Cortex of kidney (tissue), 1 donor: Measurements from ENCODE around the gene ABI3.

Experiments
- DNase-seq: peaks from one replicate; lab custom pipeline; 2025; lab: John Stamatoyannopoulos, UW

ABI3 gene

DNA sequence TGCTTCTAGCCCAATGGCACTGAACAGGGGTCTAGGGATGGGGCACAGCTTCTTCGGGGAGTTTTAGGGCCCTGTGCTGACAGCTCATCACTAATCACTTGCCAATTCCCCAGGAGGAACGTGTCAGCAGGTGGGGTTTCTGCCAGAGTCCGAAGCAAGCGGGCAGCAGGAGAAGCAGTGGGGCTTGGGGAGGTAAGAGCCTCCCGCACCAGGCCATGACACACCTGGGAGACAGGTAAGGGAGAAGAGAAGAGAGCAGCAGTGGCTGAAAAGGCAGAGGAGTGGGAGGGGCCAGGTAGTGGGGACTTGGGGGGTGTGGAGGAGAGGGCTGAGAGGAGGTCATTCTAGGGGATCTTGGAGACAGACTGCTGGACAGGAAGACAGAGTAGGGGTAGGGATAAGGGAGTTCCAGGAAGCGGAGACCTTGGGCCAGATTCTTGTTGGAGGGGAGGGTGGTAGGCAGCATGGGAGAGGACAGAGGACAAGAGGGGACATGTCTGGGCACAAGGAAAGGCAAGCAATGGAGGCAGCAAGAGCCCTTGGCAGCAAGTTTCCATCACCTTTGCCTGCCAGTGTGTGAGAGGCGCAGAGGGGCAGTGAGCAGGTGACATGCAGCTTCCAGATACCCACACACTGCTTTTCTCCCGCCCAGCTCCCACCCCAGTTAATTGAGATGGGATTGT is 15.2 kb downstream of the ABI3 start:
- no peak for DNase-seq

DNA sequence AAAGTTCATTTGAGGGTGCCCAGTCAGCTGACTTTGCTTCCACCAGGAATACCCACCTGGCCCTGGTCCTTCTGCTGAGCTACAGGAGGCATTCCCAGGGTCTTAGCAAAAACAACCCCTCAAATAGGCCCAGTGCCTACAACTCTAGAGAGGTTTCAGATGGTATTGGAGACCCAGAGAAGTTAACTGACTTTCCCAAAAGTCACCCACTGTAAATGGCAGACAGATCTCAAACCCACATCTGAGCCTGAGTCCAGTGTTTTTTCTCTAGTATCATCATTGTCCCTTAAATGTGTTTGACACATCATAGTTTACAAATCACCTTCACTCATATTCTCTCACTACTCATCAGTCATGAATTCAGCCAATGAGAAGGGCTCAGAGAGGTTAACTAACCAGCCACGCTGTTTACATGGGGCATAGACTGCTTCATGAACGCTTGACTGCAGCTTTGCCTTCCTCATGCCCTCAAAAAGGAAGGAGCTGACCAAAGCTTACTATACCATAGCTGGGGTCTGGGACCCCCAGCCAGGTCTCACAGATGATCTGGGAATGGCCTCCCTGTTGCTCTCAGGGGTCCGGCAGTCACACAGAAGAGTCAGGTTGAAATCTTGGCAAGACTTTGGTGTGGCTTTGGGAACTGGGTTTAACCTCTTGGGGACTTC is 16.4 kb downstream of the ABI3 start:
- DNase-seq = no peak

DNA sequence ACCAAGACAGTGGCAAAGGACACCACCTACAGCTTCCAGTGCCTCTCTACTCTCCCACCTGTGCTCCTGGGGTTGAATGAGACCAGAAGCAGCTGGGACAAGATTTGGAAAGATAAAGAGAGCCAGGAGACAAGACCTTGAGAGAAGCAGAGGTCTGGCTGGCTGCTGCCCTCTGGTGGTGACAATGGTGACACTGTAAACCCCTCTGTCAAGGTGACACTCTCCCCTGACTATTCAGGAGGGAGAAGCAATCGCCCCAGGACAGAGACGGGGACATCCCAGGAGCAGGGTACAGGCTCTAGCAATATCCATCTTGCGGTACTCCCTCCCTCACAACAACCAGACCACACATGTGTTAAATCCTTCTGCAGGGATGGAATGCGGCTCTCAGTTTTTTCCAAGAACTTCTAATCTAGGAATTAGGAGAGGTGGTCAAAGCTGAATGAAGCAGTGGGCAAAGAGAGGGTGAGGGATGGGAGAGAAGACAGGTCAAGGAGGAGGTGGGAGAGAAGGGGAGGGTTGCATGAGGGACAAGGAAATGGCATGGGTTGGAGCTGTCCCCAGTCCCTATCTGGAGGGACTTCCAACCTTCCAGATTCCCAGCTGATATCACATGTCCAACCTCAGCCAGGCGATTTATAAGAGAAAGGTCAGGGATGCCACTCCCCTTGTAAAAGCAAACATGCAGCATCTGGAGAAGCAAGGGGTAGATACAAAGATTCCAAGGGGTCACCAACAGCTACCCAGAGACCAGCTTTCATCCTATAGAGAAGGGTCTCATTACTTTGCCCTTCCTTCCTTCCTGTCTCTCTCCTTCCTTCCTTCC is 17.1 kb downstream of the ABI3 start:
- no peak for DNase-seq

DNA sequence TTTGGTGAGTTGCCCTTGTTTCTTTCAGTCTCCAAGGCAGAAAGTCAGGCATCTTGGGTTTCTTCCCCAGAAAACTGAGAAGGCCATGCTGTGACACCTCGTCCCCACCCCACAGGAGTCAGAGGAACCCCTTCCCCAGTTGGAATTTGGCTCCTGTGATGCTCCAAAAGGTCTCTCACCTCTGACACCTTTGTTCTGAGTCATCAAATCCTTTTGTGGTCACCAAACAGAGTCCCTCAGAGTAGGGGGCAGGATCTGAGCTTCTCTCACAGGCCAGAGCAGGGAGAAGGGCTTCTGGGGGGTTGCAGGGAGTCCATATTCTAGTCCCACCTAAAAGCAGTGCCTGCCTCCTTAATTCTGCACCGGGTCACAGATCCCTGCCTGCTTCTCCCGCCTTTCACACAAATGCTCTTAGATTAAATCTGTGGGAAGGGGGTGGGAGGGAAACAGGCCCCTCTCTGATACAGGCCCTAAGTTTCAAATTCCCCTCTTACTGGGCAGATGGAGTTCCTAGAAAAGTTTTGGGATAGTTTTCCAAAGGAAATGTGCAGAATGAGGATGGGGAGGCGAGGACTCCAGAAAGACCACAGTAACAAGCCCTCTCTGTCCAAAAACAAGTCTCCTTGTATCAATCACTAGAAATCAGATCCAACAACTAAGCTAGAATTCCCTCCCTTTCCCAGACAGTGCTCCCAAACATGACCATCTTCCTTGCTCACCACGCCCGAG is 18.7 kb downstream of the ABI3 start:
- DNase-seq = no peak

DNA sequence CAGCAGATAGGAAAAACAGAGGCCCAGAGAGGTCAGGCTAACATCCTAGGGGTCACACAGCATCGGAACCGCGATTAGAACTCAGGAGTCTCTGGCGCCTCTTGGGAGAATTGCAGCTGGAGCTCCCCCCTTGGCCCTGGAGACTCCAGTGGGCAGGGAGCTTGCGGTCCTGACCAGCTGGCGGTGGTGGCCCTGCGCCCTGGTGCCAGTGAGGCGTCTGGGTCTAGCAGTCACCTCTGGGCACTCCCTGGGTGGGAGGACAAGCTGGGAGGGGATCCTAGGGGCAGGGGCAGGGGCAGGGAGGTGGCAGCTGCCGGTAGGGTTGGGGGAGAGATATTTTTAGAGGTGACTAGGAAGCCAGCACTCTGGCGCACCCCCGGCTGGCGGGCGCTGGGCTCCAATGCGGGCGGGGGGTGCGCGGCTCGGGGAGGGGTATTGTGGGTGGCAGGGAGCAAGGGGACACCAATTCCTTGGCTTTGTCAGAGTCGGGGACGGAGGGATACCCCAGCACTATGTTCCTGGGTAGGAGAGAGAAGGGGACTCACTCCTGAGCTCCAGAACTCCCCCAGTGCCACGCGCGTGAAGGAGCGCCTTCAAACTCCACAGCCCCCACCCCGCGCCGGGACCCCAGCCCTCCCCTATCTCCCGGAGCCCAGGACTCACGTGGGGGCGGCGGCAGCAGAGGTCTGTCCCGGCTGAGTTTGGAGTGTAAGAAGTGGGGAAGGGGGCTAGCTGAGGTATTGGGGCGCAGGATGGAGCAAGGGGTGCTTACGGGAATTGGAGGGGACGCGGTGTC is 19.5 kb downstream of the ABI3 start:
- DNase-seq = no peak

DNA sequence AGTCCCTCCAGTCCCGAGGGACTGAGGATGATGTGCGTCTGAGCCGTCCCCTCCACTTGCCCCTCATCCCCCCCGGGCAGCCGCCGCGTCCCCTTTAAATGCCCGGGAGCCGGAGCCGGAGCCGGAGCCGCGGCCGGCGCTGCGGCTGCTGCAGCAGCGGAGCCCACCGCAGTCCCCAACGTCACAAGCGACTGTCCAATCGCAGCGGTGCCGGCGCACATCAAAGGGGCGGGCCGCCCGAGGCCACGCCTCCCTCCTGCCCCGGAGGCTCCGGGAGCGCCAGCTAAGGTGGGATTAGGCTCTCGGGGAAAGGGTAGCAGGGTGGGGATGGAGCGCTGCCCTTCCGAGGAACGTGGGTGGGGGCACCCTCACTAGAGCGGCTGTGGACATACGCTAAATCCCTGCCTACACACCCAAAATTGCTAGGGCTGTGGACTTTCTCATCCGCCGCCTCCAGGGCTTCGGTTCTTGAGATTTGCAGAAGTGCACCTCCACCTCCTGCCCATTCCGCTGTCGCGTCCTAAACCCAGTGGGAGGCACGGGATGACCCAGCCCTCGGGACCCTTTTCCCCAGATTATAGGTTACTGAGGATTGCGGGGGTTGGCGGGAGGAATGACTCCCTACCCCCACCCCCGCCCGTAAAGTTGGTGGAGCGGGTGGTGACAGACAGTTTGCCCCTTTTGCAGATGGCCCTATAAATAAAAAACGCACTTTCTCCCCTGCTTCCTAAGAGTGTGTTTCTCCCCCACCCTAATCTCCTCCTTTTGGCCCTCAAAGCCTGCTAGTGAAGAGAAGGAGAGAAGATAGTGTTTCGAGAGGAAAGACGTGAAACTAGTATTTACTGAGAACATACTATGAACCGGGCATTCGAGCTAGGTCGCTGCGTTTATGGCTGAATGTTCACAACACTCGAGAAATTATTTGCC is 20.4 kb downstream of the ABI3 start, which contains the start of gene PHOSPHO1:
Gene PHOSPHO1 (minus strand): TSS at position 152 of the 927 bp plus-strand sequence. CDS start 4,096 bp downstream, outside the sequence.
- no peak for DNase-seq

DNA sequence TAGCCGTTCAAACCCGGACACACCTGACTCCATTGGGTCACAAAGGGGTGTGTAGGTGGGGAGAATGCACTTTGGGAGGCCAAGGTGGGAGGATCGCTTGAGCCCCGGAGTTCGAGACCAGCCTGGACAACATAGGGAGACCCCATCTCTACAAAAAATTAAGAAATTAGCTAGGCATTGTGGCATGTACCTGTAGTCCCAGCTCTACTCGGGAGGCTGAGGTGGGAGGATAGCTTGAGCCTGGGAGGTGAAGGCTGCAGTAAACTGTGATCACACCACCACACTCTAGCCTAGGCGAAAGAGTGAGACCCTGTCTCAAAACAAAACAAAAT is 21.0 kb downstream of the ABI3 start:
- no peak for DNase-seq

DNA sequence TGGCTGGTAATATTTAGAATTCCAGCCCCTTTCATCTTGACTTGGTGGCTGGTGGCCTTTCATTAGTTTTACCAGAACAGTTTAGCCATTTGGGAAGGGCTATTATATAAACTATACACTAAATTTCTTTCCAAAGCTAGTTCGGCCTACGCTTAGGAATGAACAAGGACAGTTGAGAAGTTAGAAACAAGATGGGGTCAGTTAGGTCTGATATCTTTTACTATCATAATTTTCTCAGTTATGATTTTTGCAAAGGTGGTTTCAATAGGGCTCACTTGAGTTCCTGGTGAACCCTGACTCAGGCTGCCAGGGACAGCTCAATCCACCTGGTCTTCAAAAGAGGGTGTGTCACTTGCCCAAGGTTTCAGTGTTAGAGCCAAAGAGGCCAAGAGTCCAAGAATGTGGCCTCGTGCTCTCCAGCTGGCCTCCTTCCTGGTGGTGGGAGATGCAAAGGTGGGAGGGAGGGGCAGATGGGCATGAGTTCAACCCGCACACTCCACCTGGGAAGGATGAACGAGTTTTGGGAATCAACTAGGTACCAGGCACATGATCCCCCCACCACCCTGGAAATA is 24.1 kb downstream of the ABI3 start:
- DNase-seq = no peak

DNA sequence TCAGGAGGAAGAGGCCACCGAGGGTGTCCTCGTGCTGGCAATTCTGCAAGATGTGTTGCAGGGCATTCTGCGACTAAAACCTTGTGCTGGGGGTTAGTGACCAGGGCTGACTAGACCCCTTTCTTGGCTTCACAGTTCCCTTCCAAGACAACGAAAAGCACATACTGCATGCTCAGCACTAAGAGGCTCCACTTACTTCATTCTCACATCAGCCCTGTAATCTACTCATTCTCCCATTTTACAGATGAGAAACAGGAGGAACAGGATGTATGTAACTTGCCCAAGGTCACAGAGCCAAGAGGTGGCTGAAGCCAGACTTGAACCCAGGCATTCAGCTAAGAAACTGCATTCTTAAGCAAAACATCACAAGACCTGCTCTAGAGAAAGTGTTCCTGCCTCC is 25.4 kb downstream of the ABI3 start:
- no peak for DNase-seq

DNA sequence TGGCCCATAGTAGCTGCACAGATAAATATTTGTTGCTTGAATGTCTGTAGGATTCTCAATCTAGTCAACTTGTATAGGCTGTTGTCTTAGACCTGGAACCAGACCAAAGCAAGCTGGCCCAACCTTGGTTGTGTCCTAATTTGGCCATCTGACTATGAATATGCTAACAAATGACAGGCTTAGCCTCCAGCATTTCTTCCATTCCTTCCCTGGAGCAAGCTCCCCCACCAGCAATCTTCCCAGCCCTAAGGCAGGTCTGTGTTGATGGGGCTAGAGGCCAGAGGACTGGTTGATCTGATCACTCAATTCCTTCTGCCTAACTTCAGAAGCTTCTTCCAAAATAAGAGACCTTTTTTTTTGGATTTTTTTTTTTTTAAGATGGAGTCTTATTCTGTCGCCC is 29.5 kb downstream of the ABI3 start:
- DNase-seq = no peak

DNA sequence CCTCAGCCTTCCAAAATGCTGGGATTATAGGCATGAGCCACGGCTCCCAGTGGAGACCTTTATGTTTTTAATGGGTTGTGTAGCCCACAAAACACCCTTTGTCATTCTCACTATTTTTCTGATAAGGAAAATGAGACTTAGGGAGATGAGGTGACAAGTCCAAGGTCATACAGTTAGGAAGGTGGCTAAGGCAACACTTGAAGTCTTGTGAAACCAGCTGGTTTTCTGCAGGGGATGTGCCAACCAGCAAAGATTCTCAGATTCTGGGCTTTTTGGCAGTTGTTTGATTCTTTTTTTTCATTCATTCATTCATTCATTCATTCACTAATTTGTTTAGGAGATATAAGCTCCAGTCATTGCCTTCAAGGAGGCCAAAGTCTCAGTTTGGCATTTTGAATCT is 30.1 kb downstream of the ABI3 start:
- DNase-seq = no peak

DNA sequence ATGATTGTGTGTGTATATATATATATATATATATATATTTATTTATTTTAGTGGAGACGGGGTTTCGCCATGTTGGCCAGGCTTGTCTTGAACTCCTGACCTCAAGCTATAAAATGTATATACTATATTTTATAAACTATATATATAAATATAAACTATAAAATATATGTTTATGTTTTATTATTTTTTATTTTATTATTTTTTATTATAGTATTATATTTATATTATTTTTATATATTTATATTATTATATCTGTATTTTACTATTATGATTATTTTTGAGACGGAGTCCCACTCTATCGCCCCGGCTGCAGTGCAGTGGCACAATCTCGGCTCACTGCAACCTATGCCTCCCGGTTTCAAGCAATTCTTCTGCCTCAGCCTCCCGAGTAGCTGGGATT is 30.5 kb downstream of the ABI3 start:
- DNase-seq = no peak

DNA sequence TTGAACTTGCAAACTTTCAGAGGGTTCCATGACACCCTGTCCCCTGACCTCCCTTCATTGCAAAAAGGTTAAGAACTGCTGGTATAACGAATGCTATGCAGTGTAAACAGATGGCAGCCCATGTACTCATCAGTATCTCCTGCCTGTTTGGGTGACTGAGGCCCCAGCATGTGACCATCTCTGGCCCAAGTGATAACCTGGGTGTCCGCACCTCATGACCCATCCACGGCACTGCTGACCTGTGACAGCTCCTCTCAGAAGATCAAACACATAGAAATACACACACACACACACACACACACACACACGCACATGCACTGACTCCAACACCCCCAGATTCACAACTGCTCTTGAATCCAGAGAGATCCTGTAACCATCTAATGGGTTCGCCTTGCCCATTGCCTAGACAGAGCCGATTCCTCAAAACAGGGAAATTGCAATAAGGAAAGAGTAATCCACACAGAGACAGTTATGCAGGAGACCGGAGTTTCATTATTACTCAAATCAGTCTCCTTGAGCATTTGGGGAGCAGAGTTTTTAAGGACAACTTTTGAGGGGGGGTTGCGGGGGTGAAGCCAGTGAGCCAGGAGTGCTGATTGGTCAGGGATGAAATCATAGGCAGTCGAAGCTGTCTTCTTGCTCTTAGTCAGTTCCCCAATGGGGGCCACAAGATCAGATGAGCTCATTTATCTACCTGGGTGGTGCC is 31.3 kb downstream of the ABI3 start:
- DNase-seq = no peak

DNA sequence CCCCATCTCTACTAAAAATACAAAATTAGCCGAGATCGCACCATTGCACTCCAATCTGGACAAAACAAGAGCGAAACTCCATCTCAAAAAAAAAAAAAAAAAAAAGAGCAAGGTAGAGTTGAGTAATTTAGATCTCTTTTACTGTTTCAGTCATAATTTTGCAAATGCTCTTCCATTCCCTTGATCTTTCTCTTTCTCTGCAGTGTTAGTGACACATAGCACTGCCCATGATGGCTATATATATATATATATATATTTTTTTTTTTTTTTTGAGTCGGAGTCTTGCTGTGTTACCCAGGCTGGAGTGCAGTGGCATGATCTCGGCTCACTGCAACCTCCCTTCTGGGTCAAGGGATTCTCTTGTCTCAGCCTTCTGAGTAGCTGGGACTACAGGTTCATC is 32.3 kb downstream of the ABI3 start:
- DNase-seq = no peak

DNA sequence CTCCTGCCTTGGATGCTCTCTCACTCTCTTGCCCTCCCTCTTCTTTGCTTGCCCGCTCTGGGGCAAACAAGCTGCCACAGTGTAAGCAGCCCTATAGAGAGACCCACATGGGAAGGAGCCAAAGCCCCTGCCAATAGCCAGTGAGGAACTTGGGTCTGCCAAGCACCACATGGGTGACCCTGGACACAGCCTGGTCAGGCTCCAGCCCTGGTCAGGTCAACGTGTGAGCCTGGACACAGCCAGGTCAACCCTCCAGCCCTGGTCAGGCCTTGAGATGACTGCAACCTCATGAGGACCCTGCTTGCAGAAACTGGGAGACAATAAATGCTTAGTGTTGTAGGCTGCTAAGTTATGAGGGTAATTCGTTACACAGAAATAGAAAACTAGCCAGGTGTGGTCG is 34.3 kb downstream of the ABI3 start:
- DNase-seq = no peak

DNA sequence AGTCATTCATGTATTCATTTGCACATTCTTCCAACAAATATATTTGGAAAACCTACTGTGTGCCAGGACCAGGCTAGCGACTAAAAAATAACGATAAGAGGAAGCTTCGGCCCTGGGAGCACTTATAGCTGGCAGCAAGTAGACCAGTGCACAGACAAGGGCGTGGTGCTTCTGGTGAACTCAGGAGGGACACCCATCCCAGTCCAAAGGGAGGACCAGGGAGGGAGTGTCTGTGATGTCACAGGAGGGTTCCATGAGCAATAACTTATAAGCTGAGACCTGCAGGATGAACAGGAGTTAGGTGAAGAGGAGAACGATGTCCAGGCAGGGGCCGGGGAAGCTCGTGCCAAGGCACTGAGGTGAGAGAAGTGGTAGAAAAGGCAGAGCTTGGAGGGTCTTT is 37.4 kb downstream of the ABI3 start:
- DNase-seq = no peak

DNA sequence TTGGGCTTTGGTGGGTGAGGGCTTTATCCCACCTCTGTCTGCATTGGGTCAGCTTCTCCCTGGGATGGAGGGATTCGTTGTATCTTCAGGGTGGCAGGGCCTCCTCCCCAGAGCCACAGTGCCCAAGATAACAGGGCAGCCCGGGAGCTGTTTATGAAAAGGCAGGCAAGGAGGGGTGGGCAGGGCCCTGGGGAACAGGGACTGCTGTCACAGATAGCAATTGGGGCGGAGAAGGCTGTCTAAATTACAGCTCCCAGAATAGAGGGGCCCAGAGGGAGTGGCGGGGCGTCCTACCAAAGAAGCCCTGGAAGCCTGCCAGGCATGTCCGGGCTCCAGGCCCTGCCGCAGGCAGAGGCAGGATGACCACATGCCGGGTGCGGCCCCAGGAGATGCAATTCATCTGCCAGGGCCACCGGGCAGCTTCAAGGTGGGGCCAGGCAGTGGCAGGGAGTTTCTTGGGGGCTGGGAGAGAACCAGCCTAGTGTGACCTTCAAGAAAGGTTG is 38.8 kb downstream of the ABI3 start:
- DNase-seq = no peak

DNA sequence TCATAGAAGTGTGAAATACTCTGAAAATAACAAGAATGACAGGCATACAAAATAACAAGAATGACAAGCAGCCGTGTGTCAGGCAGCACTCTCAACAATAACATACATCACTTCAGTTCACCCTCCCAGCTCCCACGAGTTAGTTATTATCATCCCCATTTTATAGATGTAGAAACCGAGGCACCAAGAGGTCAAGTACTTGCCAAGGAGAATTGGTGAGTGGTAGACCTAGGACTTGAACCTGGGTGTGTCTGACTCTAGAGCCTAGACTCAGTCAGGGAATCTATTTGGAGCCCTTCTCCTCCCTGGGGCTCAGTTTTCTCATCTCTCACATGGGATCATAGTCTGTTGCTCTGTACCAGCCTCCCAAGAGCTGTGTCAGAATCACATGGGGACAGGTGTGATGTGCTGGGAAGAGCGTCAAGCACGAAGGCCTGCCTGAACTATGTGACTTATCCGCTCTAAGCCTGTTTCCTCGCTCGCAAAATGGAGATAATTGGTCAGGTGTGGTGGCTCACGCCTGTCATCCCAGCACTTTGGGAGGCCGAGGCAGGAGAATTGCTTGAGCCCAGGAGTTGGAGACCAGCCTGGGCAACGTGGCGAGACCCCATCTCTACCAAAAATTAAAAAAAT is 39.5 kb downstream of the ABI3 start:
- no peak for DNase-seq

DNA sequence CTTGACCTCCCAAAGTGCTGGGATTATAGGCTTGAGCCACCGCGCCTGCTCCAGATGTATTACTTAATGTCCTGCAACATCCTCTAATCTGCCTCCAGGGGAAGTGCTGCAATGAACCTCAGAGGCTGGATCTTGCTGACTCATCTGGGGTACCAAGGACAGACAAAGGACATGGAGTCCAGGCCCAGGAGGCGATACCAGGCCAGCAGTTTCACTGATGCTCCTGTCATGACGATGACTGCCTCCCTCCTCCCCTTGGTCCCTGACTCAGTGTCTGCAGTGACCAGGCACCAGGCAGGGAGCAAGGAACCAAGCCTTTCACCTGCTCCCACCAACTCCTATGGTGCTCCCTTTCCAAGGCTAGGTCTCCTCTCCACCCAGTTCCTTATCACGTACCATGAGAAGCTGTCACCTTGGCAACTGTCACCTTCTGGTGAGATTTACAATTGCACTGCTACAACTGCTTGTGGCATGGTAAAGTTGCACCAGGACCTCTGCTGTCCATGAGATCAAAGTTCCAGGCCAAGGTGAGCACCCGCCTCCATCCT is 41.7 kb downstream of the ABI3 start:
- DNase-seq = no peak
